Esophagus muscularis mucosa (tissue), 4 donors: ENCODE data around the gene CAMTA1. TPM values are rescaled to one million over a fixed set of nuclear protein-coding genes. Genes with fewer than 3 reads are reported as not detected.

ENCODE experiments used
- DNase-seq: peaks from one replicate; pipeline ENCODE4 v3.0.0-alpha.2; 2017; ENCODE audit errors: extremely low spot score
- H3K27ac ChIP-seq, 4 donors: fragments of 200-600 bp; sonication (generic); replicated peaks in 1 of 4; 1 replicate in 3 of 4; 2 replicates in 1 of 4; pipeline ENCODE4 v1.5.1; 2016 to 2019; ENCODE audit warnings: mild to moderate bottlenecking in 1 of 4
- H3K27me3 ChIP-seq, 4 donors: fragments of 200-600 bp; sonication (generic); one replicate each; pipeline versions ENCODE4 v1.5.1 to v1.6.0; 2016 to 2019
- H3K36me3 ChIP-seq, 4 donors: fragments of 200-600 bp; sonication (generic); one replicate each; pipeline ENCODE4 v1.5.1; 2016 to 2019
- H3K4me1 ChIP-seq, 4 donors: fragments of 200-600 bp; sonication (generic); one replicate each; pipeline ENCODE4 v1.5.1; 2016 to 2019
- H3K4me3 ChIP-seq, 4 donors: fragments of 200-600 bp; sonication (generic); 1 replicate in 2 of 4; 2 replicates in 2 of 4; pipeline ENCODE4 v1.5.1; 2016 to 2019; ENCODE audit warnings: mild to moderate bottlenecking in 4 of 4, moderate library complexity in 1 of 4
- H3K9me3 ChIP-seq, 4 donors: fragments of 200-600 bp; sonication (generic); 1 replicate in 3 of 4; 2 replicates in 1 of 4; pipeline ENCODE4 v1.5.1; 2016 to 2019
- EP300 ChIP-seq: sonication (generic); formaldehyde crosslinking; IDR thresholded peaks from one replicate; pipeline ENCODE4 v1.6.1; 2017; ENCODE audit warnings: antibody characterized with exemption
- POLR2A ChIP-seq: fragments of 450-650 bp; IDR thresholded peaks from one replicate; pipeline ENCODE4 v1.6.1; 2017; ENCODE audit warnings: antibody characterized with exemption, moderate library complexity, mild to moderate bottlenecking, low read depth
- POLR2AphosphoS5 ChIP-seq, 2 donors: sonication (generic); formaldehyde crosslinking; IDR thresholded peaks; one replicate each; pipeline ENCODE4 v1.6.1; 2017; ENCODE audit warnings: antibody characterized with exemption in 2 of 2
- WGBS: methylation state at CpG from one replicate; pipeline ENCODE4 v1.1.5; 2018; 5-methylcytosine and 5-hydroxymethylcytosine counted together
- intact Hi-C: fragments of 100-400 bp; cut with DNase I; formaldehyde crosslinking; loops from one replicate; pipeline ENCODE4 v1.15.1; 2023
- total RNA-seq, 4 donors: library from RNA; depleted of rRNA; stranded (reverse); fragments of >200 nt; gene quantifications; one replicate each; pipeline versions ENCODE4 v1.1.0 to v1.2.1, GENCODE V29; 2016
- TF ChIP-seq, protein P1 (sequence below), 3 experiments: fragments of 200-600 bp in 2 of 3; fragments of 450-650 bp in 1 of 3; sonication (generic) in 2 of 3; IDR thresholded peaks; one replicate each; pipeline ENCODE4 v1.5.1; 2017 to 2019; ENCODE audit warnings: antibody characterized with exemption in 3 of 3, mild to moderate bottlenecking in 2 of 3, moderate library complexity in 1 of 3

CAMTA1 gene
- total RNA-seq, 4 donors from 2014 or later, result 109 to 226 (median 139) TPM

DNA sequence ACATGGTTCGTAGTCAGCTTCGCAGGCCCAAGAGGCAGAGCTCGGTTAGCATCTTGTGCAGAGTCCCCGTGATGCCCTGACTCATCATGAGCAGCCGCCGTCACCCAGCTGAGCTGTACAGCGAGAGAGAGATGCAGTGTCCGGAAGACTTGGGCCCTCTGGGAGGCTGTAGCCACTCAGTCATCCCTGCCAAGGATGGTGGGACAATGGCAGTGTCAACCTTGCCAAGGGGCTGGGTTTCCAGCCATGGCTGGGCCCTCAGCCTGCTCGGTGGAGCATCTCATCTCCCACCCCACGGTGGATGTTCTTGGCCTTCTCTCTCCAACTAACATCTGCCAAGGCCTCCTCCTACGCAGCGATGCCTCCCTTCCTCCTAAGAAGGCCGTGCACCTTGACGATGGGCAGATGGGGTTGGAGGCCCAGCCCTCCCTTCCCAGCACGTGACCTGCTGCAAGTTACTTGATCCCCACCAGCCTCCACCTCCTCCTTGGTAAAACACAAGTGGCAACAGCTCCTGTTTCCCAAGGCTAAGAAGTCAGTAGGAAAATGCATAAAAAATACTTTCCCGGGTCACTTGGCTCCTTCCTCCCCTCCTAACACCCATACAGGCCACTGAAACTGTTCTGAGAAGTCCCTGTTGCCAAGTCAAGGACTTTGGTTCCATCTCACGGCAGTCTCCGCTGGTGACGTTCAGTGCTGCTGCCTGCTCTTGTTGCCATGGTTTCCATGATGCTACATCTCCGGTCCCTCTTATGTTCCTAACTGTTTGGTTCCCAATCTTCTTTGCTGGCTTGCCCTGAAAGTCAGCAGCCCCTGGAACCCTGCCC, 601.2 kb downstream of the CAMTA1 start:
- H3K27me3 ChIP-seq, result no peaks in the 10 kb centered on the region
- H3K4me3 ChIP-seq, result no peak overlapping the region
- no peaks in the 10 kb centered on the region for H3K9me3 ChIP-seq
- 81% methylated on average over 11 of the region's 20 CpGs for WGBS
- intact Hi-C loops, result no loop called here
- TF ChIP-seq EP300 (no peak), POLR2A (no peak), POLR2AphosphoS5 (IDR thresholded peaks at IDR 0.05) (no peak)
- TF ChIP-seq, protein P1, sequence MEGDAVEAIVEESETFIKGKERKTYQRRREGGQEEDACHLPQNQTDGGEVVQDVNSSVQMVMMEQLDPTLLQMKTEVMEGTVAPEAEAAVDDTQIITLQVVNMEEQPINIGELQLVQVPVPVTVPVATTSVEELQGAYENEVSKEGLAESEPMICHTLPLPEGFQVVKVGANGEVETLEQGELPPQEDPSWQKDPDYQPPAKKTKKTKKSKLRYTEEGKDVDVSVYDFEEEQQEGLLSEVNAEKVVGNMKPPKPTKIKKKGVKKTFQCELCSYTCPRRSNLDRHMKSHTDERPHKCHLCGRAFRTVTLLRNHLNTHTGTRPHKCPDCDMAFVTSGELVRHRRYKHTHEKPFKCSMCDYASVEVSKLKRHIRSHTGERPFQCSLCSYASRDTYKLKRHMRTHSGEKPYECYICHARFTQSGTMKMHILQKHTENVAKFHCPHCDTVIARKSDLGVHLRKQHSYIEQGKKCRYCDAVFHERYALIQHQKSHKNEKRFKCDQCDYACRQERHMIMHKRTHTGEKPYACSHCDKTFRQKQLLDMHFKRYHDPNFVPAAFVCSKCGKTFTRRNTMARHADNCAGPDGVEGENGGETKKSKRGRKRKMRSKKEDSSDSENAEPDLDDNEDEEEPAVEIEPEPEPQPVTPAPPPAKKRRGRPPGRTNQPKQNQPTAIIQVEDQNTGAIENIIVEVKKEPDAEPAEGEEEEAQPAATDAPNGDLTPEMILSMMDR (IDR thresholded peaks at IDR 0.05), result no peak
- DNase-seq, result peak; percentile 89
- no peak overlapping the region for H3K27ac ChIP-seq
- H3K4me1 ChIP-seq, result peaks cover 24 to 36% (median 33%) of the 10 kb centered on the region in 4 donors
- no peaks in the 10 kb centered on the region for H3K36me3 ChIP-seq

DNA sequence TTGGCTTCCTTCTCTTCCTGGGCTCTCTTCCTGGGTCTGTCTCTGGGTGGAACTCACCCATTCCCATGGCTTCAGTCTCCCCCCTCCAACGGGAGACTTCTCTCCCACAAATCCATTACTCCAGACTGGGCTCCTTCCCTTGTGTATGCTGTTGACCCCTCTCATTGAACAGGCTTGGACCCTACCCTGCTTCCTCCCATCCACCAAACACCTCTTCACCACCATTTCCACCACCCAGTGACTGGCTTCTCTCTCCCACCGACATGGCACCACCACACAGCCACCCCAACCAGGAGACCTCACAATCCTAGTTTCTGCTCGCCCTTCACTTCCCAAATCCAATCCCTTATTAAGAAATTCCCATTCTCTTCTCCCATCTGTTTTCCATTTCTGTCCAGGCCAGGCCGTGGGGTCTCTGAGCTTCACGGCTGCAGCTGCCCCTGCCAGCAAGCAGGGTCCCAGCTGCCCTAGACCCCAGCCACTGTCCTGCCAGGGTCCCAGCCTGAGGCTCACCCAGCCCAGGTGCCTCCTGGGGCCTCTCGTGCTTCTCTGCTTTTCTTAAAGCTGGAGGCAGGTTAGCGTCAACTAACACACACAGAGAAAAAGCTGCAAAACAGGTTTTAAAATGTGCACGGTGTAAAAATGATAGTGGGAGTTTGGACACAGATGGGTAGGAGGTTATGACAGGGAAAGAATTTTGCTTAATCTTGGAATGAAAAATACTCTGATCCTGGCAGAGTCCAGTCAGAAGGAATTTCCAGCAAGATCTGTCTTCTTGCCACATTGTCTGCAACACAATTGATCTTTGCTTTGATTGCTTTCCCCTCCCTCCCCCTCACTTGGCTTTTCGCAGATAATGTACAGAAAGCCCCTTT, 602.0 kb downstream of the CAMTA1 start:
- TF ChIP-seq POLR2A, result no peak
- TF ChIP-seq EP300, result no peak
- no peak for TF ChIP-seq POLR2AphosphoS5 (IDR thresholded peaks at IDR 0.05)
- TF ChIP-seq, protein P1 (IDR thresholded peaks at IDR 0.05), result no peak
- peak; percentile 77 for DNase-seq
- Histone ChIP-seq H3K36me3 (no peaks in the 10 kb centered on the region), H3K4me3 (no peak overlapping the region), H3K9me3 (no peaks in the 10 kb centered on the region), H3K4me1 (peaks cover 24 to 36% (median 33%) of the 10 kb centered on the region in 4 donors), H3K27me3 (no peaks in the 10 kb centered on the region), H3K27ac (peak overlapping the region in 1 of 4 donors; percentile 71)
- WGBS, result 73% methylated on average over 9 of the region's 9 CpGs
- intact Hi-C loops, result no loop called here

DNA sequence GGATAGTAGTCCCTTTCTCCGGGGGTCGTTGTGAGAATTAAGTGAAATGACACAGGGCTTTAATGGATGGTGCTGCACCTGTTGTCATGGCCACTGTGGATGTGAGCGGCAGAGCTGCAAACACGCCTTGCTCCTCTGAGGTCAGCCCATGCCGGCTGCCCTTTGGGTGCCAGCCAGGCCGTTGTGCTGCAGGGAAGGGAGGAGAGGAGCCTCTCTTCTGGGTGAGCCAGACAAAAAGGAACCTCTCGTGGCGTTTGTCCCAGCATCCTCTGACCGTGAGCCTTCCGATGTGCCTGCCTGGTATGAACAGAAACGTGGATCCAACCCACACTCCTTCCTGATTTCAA, 602.9 kb downstream of the CAMTA1 start:
- WGBS, result 47% methylated on average over 8 of the region's 11 CpGs
- Histone ChIP-seq H3K9me3 (no peaks in the 10 kb centered on the region), H3K4me1 (peaks cover 24 to 36% (median 33%) of the 10 kb centered on the region in 4 donors), H3K4me3 (no peak overlapping the region), H3K27ac (peak overlapping the region; percentile 44 to 71 (median 48)), H3K36me3 (no peaks in the 10 kb centered on the region), H3K27me3 (no peaks in the 10 kb centered on the region)
- TF ChIP-seq EP300 (no peak), POLR2AphosphoS5 (IDR thresholded peaks at IDR 0.05) (no peak), POLR2A (no peak)
- TF ChIP-seq, protein P1 (IDR thresholded peaks at IDR 0.05), result no peak
- DNase-seq, result peak; percentile 53
- intact Hi-C loops, result no loop called here

DNA sequence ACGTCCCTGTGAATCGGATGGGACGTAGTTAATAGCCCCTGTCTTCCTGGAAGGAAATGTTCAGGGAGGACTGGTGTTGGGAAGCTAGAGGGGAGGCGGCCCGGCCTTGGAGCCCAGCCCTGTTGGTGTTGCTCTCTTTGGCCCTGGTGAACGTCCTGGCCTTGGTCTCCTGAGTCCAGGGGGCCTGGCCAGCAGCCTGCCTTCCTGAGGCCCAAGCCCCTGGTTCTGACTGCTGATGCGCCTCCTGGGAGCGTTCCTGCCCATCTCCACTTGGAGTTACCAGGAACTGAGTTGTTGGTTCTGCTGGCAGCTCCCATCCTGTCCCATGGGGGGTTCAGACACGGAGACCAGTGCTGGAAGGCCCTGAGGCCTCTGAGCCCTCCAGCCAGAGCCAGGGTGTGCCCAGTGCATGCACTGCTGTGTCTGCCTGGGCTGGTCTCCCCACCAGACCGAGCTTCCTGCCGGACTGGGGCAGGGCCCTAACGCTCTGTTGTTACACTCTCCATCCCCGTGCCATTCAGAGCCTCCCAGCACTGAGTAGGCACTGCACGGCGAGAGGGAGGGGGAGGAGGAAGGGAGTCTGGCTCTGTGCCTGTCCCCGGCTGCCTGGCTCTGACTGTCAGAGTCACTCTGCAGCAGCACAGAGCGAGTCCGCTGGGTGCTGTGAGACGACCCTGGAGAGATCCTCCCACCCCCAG, 603.4 kb downstream of the CAMTA1 start:
- Histone ChIP-seq H3K4me3 (no peak overlapping the region), H3K4me1 (peaks cover 24 to 36% (median 33%) of the 10 kb centered on the region in 4 donors), H3K36me3 (no peaks in the 10 kb centered on the region), H3K9me3 (no peaks in the 10 kb centered on the region), H3K27me3 (no peaks in the 10 kb centered on the region), H3K27ac (peak overlapping the region; percentile 44 to 71 (median 48))
- 45% methylated on average over 11 of the region's 19 CpGs for WGBS
- TF ChIP-seq EP300 (no peak), POLR2AphosphoS5 (IDR thresholded peaks at IDR 0.05) (peak in 1 of 2 donors; percentile 3)
- intact Hi-C loops, result no loop called here
- peak; percentile 90 for DNase-seq
